Hepatocyte (in vitro differentiated cells): Measurements from ENCODE around the gene AGT. TPM values are rescaled to one million over a fixed set of nuclear protein-coding genes. Genes with fewer than 3 reads are reported as not detected.
"Not testable (repeated sequence)": the region's sequence is repeated elsewhere in the genome, so short reads cannot be mapped to it uniquely, and the experiment has no call there.

Experiments
- DNase-seq: peaks from one replicate; pipeline ENCODE4 v3.0.0-alpha.2; 2016; ENCODE audit warnings: low spot score
- H2AFZ ChIP-seq: fragments of 200-600 bp; sonication (generic); 2 replicates; pipeline ENCODE4 v1.6.0; 2016; ENCODE audit warnings: antibody characterized with exemption, mild to moderate bottlenecking
- H3K27ac ChIP-seq: fragments of 200-600 bp; sonication (generic); 2 replicates; pipeline ENCODE4 v1.5.1; 2016; ENCODE audit warnings: mild to moderate bottlenecking
- H3K27me3 ChIP-seq: fragments of 200-600 bp; sonication (generic); 2 replicates; pipeline ENCODE4 v1.6.1; 2016
- H3K36me3 ChIP-seq: fragments of 200-600 bp; sonication (generic); replicated peaks from 2 replicates; pipeline ENCODE4 v1.5.1; 2016; ENCODE audit warnings: low read depth; ENCODE audit not compliant: insufficient read depth
- H3K4me1 ChIP-seq: fragments of 200-600 bp; sonication (generic); 2 replicates; pipeline ENCODE4 v1.5.1; 2016; ENCODE audit warnings: mild to moderate bottlenecking, moderate library complexity; ENCODE audit not compliant: insufficient read depth
- H3K4me2 ChIP-seq: fragments of 200-600 bp; sonication (generic); 2 replicates; pipeline ENCODE4 v1.6.0; 2016
- H3K4me3 ChIP-seq: fragments of 200-600 bp; sonication (generic); 2 replicates; pipeline ENCODE4 v1.5.1; 2016; ENCODE audit warnings: mild to moderate bottlenecking
- H3K79me2 ChIP-seq: fragments of 200-600 bp; sonication (generic); 2 replicates; pipeline ENCODE4 v1.6.0; 2017; ENCODE audit warnings: mild to moderate bottlenecking
- H3K9me2 ChIP-seq: fragments of 200-600 bp; sonication (generic); replicated peaks from 2 replicates; pipeline ENCODE4 v1.6.0; 2017; ENCODE audit warnings: mild to moderate bottlenecking; ENCODE audit not compliant: insufficient read depth
- H3K9me3 ChIP-seq: fragments of 200-600 bp; sonication (generic); 2 replicates; pipeline ENCODE4 v1.5.1; 2016; ENCODE audit warnings: low read depth, mild to moderate bottlenecking
- H4K20me1 ChIP-seq: fragments of 200-600 bp; sonication (generic); 2 replicates; pipeline ENCODE4 v1.6.0; 2016; ENCODE audit warnings: mild to moderate bottlenecking; ENCODE audit not compliant: insufficient read depth, poor library complexity, severe bottlenecking
- EZH2 ChIP-seq: fragments of 200-600 bp; sonication (generic); IDR thresholded peaks from 2 replicates; pipeline ENCODE4 v1.6.1; 2016; ENCODE audit warnings: antibody characterized with exemption, mild to moderate bottlenecking, borderline replicate concordance
- EZH2phosphoT487 ChIP-seq: fragments of 200-600 bp; sonication (generic); IDR thresholded peaks from one replicate; pipeline ENCODE4 v1.6.1; 2018; ENCODE audit warnings: antibody characterized with exemption, mild to moderate bottlenecking, low read depth, moderate library complexity; ENCODE audit not compliant: unreplicated experiment, severe bottlenecking
- WGBS: methylation state at CpG from one replicate; pipeline ENCODE4 v1.1.6; 2016; ENCODE audit warnings: low lambda C conversion rate; ENCODE audit errors: missing lambda C conversion rate; 5-methylcytosine and 5-hydroxymethylcytosine counted together
- polyA plus RNA-seq: library from polyadenylated mRNA; unstranded; fragments of >200 nt; fragmentation: Nextera tagmentation; extraction: Ambion mirVana; gene quantifications from 2 replicates; pipeline ENCODE4 v1.2.1, GENCODE V29; 2016
- total RNA-seq: library from RNA; depleted of rRNA; stranded (reverse); fragments of >200 nt; gene quantifications from 2 replicates; pipeline ENCODE4 v1.2.3, GENCODE V29; 2014
- TF ChIP-seq, protein P1 (sequence below): fragments of 200-600 bp; sonication (generic); IDR thresholded peaks from 2 replicates; pipeline ENCODE4 v1.5.1; 2016; ENCODE audit warnings: antibody characterized with exemption, mild to moderate bottlenecking; ENCODE audit not compliant: poor library complexity

Gene AGT
- total and polyA plus RNA-seq, 2 experiments from 2014 or later = 476 to 583 TPM

DNA sequence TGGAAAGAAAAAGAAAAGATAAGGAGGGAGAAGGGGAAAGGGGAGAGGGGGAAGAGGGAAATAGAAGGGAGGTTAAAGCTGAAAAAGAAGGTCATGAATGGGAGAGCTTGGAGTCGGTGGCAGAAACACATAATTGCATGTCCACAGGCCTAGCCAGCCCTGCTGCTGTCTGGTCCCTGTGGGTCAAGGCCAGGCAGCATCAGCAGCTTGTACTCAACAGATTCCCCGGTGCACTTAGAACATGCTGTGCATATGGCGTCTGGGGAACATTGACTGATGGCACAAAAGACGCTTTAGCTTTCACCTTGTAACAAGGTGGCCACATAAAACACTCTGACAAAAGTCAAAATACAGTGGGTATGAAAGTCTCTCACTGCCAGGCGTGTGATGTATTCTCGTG is 45.7 kb downstream of the AGT start:
- Histone ChIP-seq H4K20me1 (no peaks in the 10 kb centered on the region), H3K4me1 (no peaks in the 10 kb centered on the region), H3K79me2 (peaks cover 2% of the 10 kb centered on the region), H3K27me3 (no peaks in the 10 kb centered on the region), H2AFZ (no peak overlapping the region), H3K4me2 (no peak overlapping the region), H3K9me2 (no peaks in the 10 kb centered on the region), H3K9me3 (no peaks in the 10 kb centered on the region), H3K4me3 (no peak overlapping the region), H3K27ac (no peak overlapping the region), H3K36me3 (peaks cover 8% of the 10 kb centered on the region)
- WGBS = 93% methylated on average over 6 of the region's 6 CpGs
- no peak for DNase-seq
- no peak for TF ChIP-seq EZH2
- TF ChIP-seq, protein P1, sequence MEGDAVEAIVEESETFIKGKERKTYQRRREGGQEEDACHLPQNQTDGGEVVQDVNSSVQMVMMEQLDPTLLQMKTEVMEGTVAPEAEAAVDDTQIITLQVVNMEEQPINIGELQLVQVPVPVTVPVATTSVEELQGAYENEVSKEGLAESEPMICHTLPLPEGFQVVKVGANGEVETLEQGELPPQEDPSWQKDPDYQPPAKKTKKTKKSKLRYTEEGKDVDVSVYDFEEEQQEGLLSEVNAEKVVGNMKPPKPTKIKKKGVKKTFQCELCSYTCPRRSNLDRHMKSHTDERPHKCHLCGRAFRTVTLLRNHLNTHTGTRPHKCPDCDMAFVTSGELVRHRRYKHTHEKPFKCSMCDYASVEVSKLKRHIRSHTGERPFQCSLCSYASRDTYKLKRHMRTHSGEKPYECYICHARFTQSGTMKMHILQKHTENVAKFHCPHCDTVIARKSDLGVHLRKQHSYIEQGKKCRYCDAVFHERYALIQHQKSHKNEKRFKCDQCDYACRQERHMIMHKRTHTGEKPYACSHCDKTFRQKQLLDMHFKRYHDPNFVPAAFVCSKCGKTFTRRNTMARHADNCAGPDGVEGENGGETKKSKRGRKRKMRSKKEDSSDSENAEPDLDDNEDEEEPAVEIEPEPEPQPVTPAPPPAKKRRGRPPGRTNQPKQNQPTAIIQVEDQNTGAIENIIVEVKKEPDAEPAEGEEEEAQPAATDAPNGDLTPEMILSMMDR = no peak
- TF ChIP-seq EZH2phosphoT487 = no peak

DNA sequence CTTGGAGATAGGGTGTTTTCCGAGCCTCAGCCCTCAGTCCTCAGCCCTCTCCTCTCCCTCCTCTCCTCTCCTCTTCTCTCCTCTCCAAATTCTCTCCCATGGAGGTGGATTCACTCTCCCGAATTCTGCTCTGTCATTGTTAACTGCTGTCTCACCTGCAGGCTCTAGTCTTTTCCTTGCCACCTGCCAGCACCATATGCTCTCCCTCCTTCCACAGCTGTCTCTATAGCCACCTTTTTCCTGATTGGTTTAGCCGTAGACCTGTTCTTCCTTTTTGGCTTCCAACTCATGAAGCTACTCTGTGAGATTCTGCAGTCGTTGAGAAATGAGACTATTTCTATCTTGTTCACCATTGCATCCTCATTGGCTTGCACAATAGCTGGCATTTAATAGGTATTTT is 51.9 kb downstream of the AGT start:
- Histone ChIP-seq H3K9me3 (no peaks in the 10 kb centered on the region), H3K4me2 (no peak overlapping the region), H3K27me3 (no peaks in the 10 kb centered on the region), H3K4me1 (no peaks in the 10 kb centered on the region), H3K27ac (no peak overlapping the region), H4K20me1 (no peaks in the 10 kb centered on the region), H3K4me3 (no peak overlapping the region), H3K36me3 (no peaks in the 10 kb centered on the region), H2AFZ (no peak overlapping the region), H3K9me2 (no peaks in the 10 kb centered on the region), H3K79me2 (peaks cover 19% of the 10 kb centered on the region)
- DNase-seq = no peak
- 91% methylated on average over 4 of the region's 4 CpGs for WGBS
- TF ChIP-seq, protein P1 = no peak
- no peak for TF ChIP-seq EZH2
- TF ChIP-seq EZH2phosphoT487 = no peak

DNA sequence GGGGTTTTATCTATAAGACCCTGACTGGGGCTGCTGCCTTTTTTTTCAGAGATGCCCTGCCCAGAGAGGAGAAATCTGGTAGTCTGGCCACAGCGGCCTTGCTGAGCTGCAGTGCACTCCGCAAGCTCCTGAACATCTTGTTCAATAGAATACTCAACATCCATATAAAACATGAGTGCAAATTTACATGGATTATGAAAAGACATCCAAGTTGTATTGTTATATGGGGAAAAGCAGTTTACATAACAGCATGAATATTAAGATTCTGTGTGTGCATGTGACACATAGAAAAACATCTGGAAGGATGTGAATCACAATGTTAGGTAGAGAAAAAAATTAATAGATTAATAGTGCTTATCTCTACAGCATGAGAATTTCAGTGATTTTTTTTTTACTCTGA is 55.2 kb downstream of the AGT start:
- H3K4me3 ChIP-seq = no peak overlapping the region
- no peak overlapping the region for H3K4me2 ChIP-seq
- no peak for DNase-seq
- no peak overlapping the region for H3K27ac ChIP-seq
- no peaks in the 10 kb centered on the region for H3K27me3 ChIP-seq
- TF ChIP-seq EZH2phosphoT487 (no peak), EZH2 (no peak)
- TF ChIP-seq, protein P1 = no peak
- H3K4me1 ChIP-seq = no peaks in the 10 kb centered on the region
- H3K9me2 ChIP-seq = no peaks in the 10 kb centered on the region
- peaks cover 48% of the 10 kb centered on the region for H3K79me2 ChIP-seq
- H4K20me1 ChIP-seq = peaks cover 2% of the 10 kb centered on the region
- no peaks in the 10 kb centered on the region for H3K36me3 ChIP-seq
- no peak overlapping the region for H2AFZ ChIP-seq
- no peaks in the 10 kb centered on the region for H3K9me3 ChIP-seq
- 89% methylated on average over 2 of the region's 2 CpGs for WGBS

DNA sequence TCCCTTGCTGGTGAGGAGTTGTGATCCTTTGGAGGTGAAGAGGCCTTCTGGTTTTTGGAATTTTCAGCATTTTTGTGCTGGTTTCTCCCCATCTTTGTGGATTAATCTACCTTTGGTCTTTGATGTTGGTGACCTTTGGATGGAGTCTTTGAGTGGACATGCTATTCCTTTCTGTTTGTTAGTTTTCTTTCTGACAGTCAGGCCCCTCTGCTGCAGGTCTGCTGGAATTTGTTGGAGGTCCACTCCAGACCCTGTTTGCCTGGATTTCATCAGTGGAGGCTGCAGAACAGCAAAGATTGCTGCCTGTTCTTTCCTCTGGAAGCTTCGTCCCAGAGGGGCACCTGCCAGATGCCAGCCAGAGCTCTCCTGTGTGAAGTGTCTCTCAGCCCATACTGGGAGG is 55.8 kb downstream of the AGT start:
- not testable (repeated sequence) for H3K36me3 ChIP-seq, H3K9me3 ChIP-seq, H3K4me2 ChIP-seq, H3K27me3 ChIP-seq, H3K27ac ChIP-seq, H2AFZ ChIP-seq, H3K9me2 ChIP-seq, DNase-seq, H3K4me3 ChIP-seq, H4K20me1 ChIP-seq, H3K4me1 ChIP-seq
- peaks cover 54% of the 10 kb centered on the region for H3K79me2 ChIP-seq
- 69% methylated on average over 1 of the region's 1 CpG for WGBS

DNA sequence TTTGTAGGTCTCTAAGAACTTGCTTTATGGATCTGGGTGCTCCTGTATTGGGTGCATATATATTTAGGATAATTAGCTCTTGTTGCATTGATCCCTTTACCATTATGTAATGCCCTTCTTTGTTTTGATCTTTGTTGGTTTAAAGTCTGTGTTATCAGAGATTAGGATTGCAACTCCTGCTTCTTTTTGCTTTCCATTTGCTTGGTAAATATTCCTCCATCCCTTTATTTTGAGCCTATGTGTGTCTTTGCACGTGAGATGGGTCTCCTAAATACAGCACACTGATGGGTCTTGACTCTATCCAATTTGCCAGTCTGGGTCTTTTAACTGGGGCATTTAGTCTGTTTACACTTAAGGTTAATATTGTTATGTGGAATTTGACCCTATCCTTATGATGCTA is 57.2 kb downstream of the AGT start:
- H3K9me2 ChIP-seq, H2AFZ ChIP-seq, H3K27ac ChIP-seq, H3K36me3 ChIP-seq, DNase-seq, H4K20me1 ChIP-seq, H3K9me3 ChIP-seq, H3K4me3 ChIP-seq, H3K4me2 ChIP-seq, H3K27me3 ChIP-seq, H3K4me1 ChIP-seq: not testable (repeated sequence)
- 85% methylated on average over 1 of the region's 1 CpG for WGBS
- H3K79me2 ChIP-seq = peaks cover 68% of the 10 kb centered on the region
